Caki2 (cell line): Measurements from ENCODE around the gene SIPA1L3. TPM values are rescaled to one million over a fixed set of nuclear protein-coding genes. Genes with fewer than 3 reads are reported as not detected.
"Not testable (repeated sequence)": the region's sequence is repeated elsewhere in the genome, so short reads cannot be mapped to it uniquely, and the experiment has no call there.

ENCODE experiments used
- DNase-seq: peaks from one replicate; pipeline ENCODE4 v3.0.0-alpha.2; 2015; ENCODE audit warnings: low read depth
- in situ Hi-C: cut with HindIII; loops from 2 replicates; pipeline ENCODE4 v1.10.0; 2016; ENCODE audit warnings: low sequenced_read_pairs, low pct_unique_long_range_greater_than_20kb, mixed read lengths
- total RNA-seq: library from RNA; depleted of rRNA; stranded (reverse); fragments of >200 nt; shearing (Covaris generic); gene quantifications from 2 replicates; pipeline ENCODE4 v1.2.3, GENCODE V29; 2014; ENCODE audit warnings: low replicate concordance

The SIPA1L3 gene
- total RNA-seq, 1 experiment from 2014 or later: 39.9 TPM

GRCh38 chr19:38230506-38231133 is 323.6 kb downstream of the SIPA1L3 start:
- DNase-seq, in situ Hi-C loops: not testable (repeated sequence)

DNA sequence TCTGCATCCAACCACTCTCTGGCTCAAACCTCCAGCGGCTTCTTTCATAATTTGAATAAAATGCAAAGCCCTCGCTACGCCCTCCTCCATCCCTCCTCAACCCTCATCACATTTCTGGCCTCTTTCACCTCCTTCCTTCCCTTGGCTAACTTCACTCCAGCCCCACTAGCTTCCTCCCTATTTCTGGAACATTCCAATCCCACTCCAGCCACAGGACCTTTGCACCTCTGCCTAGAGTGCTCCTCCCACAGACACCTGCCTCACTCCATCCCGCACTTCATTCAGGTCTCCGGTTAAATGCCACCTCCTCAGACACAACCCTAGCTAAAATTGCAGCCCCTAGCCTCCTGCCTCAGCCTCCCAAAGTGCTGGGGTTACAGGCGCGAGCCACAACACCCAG is 324.9 kb downstream of the SIPA1L3 start:
- no peak for DNase-seq
- in situ Hi-C loops: no loop called here

DNA sequence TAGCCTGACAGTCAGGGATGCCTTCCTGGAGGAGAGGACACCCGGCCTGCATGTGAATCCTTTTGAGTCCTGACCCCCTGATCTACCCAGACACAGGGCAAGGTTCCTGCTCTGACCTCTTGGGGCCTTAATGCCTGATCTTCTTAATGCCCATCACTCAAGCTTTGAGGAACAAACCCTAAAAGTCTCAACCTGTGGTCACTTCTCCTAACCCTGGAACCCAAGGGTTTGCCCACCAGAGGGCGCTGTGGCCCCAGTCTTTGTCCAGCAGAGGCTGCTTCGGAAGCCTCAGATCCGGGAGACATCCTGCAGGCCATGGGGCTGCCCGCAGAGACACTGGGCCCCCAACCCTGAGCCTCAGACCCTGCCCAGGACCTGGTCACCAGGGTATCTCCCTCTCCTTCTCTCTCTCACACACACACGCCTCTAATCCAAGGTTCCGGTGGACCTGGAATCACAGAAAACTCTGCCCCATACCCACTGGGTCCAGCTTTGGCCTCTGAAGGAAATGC is 326.8 kb downstream of the SIPA1L3 start:
- DNase-seq: peak; percentile 65
- in situ Hi-C loops: no loop called here

DNA sequence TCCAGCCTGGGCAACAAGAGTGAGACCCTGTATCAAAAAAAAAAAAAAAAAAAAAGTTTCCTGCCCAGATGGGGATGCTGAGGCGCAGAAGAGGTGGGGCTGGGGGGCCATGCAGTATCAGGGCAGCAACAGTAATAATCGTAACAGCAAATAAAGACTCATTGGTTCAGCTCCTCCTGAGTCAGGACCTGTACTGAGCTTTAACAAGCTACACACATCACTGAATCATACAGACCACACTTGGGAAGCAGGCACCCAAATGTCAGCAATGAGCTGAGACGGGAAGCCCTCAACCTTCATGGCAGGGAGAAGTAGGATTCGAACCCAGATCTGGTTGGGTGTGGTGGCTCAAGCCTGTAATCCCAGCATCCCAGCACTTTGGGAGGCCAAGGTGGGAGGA is 327.6 kb downstream of the SIPA1L3 start:
- no peak for DNase-seq
- in situ Hi-C loops: no loop called here

GRCh38 chr19:38239816-38240215 is 332.8 kb downstream of the SIPA1L3 start:
- DNase-seq: no peak
- in situ Hi-C loops: no loop called here

- in situ Hi-C loops: no loop called here
- DNase-seq: no peak
These were observed 336.3 kb downstream of the SIPA1L3 start for GRCh38 chr19:38243279-38243673.

DNA sequence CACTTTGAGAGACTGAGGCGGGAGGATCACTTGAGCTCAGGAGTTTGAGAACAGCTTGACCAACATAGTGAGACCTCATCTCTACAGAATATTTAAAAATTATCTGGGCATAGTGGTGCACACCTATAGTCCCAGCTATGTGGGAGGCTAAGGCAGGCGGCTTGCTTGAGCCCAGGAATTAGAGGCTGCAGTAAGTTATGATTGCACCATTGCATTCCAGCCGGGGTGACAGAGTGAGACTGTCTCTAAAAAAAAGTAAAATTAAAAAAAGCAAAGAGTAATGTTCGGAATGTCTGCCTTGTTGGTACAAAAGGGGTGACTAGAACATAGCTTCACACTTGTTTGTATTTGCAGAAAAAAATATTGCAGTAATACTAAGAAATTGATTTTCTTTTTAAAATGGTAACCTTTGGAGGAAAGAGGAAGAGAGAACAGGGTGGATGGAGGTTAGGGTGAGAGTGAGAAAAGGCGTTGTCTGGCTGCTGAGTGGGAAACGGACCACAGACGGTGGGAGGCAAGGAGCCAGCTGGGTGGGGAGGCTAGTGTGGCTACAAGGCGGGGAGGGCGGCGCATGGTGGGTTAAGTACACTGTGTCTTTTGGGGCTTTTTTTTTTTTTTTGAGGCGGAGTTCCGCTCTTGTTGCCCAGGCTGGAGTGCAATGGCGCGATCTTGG is 339.0 kb downstream of the SIPA1L3 start:
- in situ Hi-C loops: no loop called here
- no peak for DNase-seq

DNA sequence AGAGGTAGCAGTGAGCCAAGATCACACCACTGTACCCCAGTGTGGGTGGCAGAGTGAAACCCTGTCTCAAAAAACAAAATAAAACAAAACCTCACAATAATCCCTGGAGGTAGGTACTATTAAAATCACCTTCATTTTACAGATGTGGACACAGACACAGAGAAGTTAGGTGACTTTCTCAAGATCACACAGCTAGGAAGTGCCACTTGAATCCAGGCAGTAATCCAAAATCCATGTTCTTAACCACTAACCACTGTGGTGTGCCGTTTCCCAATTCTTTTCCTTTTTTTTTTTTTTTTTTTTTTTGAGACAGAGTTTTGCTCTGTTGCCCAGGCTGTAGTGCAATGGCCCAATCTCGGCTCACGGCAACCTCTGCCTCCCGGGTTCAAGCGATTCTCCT is 340.1 kb downstream of the SIPA1L3 start:
- in situ Hi-C loops: no loop called here
- no peak for DNase-seq

DNA sequence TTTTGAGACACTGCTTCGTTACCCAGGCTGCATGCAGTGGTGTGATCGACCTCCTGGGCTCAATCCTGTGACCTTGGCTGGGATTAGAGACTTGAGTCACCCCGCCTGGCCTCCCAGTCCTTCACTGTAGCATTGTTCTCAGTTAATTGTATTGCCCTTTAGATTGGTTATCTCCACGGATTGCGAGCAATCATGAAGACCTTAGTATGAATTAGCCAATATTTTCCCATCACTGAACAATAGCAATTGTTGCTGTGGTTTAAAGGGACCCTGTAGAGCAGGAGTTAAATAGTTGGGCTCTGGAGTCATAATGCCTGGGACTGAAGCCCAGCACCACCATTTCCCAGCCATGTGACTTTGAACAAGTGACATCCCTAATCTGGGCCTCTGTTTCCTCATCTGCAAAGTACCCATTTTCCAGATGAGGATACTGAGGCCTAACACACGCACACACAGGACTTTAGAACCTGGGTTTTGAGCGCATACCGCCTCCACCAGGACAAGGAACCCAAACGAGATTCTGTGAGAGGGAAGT is 340.8 kb downstream of the SIPA1L3 start:
- DNase-seq: no peak

GRCh38 chr19:38248421-38248820 is 341.4 kb downstream of the SIPA1L3 start:
- in situ Hi-C loops: no loop called here
- DNase-seq: no peak

More for the DNA sequence above, 340.8 kb downstream of the SIPA1L3 start:
- in situ Hi-C loops: no loop called here

DNA sequence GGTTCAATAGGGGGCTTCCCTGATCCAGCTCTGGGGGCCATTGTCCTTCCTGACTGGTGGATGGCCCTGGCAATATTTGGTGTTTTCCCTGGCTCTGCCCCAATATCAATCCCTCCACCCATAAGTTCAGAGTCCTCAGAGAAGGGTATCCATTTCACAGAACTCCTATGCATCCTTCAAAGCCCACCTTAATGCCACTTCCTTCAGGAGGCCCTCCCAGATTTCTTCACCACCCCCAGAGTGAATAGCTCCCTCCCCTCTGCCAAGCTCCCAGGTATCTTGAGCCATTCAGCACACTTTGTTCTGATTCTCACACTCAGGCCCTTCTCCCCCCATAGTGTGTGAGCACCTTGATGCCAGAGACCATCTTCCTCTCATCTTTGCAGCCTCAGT is 343.4 kb downstream of the SIPA1L3 start:
- no peak for DNase-seq
- in situ Hi-C loops: no loop called here

DNA sequence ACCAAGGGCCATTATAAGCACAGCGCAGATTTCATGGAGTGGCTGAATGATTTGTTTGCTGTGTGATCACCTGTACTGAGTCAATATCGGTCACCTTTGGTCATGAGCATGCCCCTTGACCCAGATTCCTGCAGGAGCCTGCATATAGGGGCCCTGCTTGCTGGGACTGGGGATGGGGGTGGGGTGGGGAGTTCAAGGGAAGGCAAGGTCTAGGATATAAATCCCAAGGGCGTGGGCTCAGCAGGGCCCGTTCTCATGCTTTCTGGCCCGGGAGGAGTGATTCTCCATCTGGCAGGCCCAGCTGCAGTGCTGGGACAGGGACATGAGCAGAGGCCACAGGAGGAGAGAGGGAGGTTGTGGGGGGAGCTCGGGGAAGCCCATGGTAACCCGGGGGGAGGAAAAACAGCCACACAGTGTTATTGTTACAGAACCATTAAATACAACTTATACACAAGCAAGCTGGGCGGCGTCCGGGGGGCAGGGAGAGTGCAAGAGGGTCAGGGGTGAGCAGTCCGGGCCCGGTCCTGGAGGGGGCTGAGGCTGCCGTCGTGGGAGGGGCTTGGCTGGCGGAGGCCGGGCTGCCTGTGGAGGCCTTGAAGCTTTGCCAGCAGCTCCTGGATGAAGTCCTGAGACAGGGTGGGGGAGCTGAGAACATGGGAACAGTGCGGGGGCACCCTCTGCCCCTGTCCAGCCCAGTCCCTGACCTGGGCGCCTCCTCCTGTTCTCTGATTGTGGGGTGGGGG is 344.0 kb downstream of the SIPA1L3 start:
- in situ Hi-C loops: no loop called here
- DNase-seq: no peak

DNA sequence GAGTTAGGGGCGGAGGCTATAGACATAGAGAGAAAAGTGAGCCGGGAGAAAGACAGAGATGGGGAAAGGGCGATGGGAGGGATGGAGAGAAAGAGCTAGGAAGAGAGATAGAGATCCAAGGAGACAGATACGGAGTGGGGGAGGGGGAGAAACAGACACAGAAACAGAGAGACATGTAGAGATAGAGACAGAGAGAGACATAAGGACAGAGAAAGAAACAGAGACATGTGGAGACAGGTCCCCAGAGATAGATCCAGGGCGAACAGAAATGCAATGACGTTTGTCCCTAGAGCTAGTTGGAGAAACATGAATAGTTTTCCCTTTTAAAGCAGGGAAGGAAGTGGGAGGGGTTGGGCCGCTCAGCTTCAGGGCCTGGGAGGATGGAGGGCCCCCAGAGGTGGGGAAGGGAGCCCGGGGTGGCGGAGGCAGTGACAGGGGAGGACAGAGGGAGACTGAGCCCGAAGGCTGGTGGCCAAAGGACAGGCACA is 344.6 kb downstream of the SIPA1L3 start:
- in situ Hi-C loops: no loop called here

GRCh38 chr19:38252385-38252784 is 345.4 kb downstream of the SIPA1L3 start:
- in situ Hi-C loops: no loop called here
- DNase-seq: no peak

More for the DNA sequence above, 344.6 kb downstream of the SIPA1L3 start:
- DNase-seq: no peak

DNA sequence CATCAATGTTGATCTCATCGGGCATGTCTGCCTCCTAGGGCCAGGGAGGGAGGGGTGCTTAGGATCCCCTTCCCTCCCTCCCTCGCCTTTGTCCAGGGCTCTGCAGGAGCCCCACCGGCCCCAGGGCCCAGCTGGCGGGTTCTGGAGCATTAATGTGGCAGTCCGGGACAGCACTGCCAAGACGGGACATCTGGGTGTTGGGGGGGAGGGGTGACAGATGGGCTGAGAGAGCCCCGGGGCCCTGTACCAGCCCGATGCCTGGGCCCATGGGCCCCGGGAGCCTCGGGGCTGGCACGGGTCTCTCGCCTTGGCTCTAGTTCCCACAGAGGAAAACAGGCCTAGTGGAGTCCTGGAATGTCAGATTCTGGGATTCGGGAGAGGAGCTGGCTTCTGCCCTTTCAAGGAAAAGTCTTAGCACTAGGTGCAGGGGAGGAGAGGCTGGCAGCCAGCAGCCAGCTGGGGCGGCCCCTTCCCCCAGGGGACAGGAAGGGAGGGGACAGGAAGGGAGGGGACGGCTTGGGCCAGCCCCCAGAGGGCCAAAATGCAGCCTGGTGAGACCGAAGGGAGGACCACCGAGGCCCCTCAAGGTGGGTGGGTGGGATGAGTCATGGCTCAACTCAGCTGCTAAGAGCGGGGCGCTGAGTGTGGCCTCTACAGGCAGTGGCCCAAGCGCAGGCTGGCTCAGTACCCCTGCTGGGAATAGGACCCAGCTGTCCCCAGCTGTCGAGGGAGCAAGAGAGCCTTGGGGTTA is 346.1 kb downstream of the SIPA1L3 start:
- DNase-seq: no peak
- in situ Hi-C loops: no loop called here

GRCh38 chr19:38253788-38254187 is 346.8 kb downstream of the SIPA1L3 start:
- in situ Hi-C loops: no loop called here
- DNase-seq: no peak

DNA sequence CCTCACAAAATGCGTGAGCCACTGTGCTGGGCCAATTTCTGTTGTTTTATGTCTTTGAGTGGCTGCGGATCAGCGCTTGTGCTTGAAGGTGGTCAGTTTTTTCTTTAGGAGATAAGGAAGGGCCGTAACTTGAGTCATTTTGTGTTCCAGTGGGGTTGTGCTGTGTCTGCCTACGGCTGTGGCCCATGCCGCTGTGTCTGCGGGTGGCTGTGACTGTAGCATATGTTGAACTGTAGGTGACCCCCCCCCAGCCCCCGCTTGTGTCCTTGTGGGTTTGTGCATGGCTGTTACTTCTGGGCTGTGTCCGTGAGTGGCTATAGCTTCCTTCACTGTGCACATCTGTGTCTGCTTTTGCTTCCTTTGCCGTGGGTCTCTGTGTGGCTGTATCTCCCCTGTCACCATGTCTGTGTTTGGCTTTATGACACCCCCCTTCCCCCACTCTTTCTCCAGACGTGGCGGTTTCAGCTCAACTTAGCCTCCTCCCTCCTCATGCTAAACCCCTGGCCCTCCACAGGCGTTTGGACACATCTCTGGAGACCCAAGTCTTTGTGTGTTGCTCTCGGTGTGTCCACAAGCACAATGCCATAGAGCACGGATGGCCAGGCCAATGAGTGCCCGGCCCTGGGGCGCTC is 348.5 kb downstream of the SIPA1L3 start:
- in situ Hi-C loops: no loop called here
- peak; percentile 55 for DNase-seq
